Pancreas (tissue), 10 donors: ENCODE results near the gene CPED1. TPM values are rescaled to one million over a fixed set of nuclear protein-coding genes. Genes with fewer than 3 reads are reported as not detected.
A peak's percentile ranks its signal among the peaks of the same experiment; 100 is the strongest.
"Not testable (repeated sequence)": the region's sequence is repeated elsewhere in the genome, so short reads cannot be mapped to it uniquely, and the experiment has no call there.

ENCODE experiments used
- ATAC-seq, 4 donors: fragments of 200-7000 bp; cut with Tn5 transposase; one replicate each; pipeline versions ENCODE4 v1.8.0 to v1.9.1; 2020; ENCODE audit warnings: mild to moderate bottlenecking in 4 of 4, moderate library complexity in 4 of 4
- DNase-seq, 6 donors: peaks; one replicate each; pipeline ENCODE4 v3.0.0-alpha.2; 2020
- FAIRE-seq: peaks from 2 replicates; lab custom pipeline; 2012; peaks lifted over from hg19 to GRCh38; lab: Jason Lieb, UNC
- H3K27ac ChIP-seq, 4 donors: fragments of 200-600 bp; sonication (generic); 1 replicate in 3 of 4; 2 replicates in 1 of 4; pipeline versions ENCODE4 v1.5.0 to v1.8.0; 2020
- H3K27me3 ChIP-seq, 4 donors: fragments of 200-600 bp; one replicate each; pipeline ENCODE4 v1.8.0; 2021
- H3K36me3 ChIP-seq, 3 donors: fragments of 200-600 bp; sonication (generic) in 1 of 3; one replicate each; pipeline versions ENCODE4 v1.5.0 to v1.8.0; 2020 to 2021
- H3K4me1 ChIP-seq, 3 donors: fragments of 200-600 bp; one replicate each; pipeline ENCODE4 v1.8.0; 2021
- H3K4me3 ChIP-seq, 4 donors: fragments of 200-600 bp; sonication (generic) in 2 of 4; one replicate each; pipeline versions ENCODE4 v1.5.0 to v1.8.0; 2020 to 2021
- H3K9me3 ChIP-seq, 4 donors: fragments of 200-600 bp; one replicate each; pipeline ENCODE4 v1.8.0; 2021
- WGBS, 2 donors: extraction: QIAGEN DNeasy Blood & Tissue Kit; methylation state at CpG; one replicate each; pipeline ENCODE4 v1.1.7; 2013; 5-methylcytosine and 5-hydroxymethylcytosine counted together
- intact Hi-C, 3 donors: fragments of 100-400 bp; cut with DNase I; formaldehyde crosslinking; loops; one replicate each; pipeline versions ENCODE4 v1.11.1 to v1.14.2; 2022
- polyA plus RNA-seq, 2 donors: library from polyadenylated mRNA; stranded (reverse); fragments of 200-250 nt; gene quantifications; one replicate each; pipeline ENCODE4 v1.2.3, GENCODE V29; 2013
- total RNA-seq, 6 donors: library from RNA; stranded (reverse); fragmentation: NEBNext Ultra II Directional in 4 of 6; extraction: Animal tissue kit (Norgen Biotek cat#: 25700) in 4 of 6; gene quantifications; one replicate each; pipeline versions ENCODE4 v1.2.1 to v1.2.4, GENCODE V29; 2021 to 2023
- TF ChIP-seq, protein P1 (sequence below), 4 donors: fragments of 200-600 bp; sonication (generic) in 3 of 4; IDR thresholded peaks; one replicate each; pipeline versions ENCODE4 v1.5.0 to v1.8.0; 2021; ENCODE audit warnings: antibody characterized with exemption in 4 of 4
- donor health status: healthy with polysubstance abuse.
- donor health status: DM: no; HTN: no; CAD: no; lungs with moderate emphysema.
- donor health status: DM: no; HTN: no; CAD: no.
- donor health status: control.
- donor health status: control.
- donor health status: Bipolar disorder and iron deficiency.
- donor health status: DM: yes; HTN: yes; CAD: no.
- donor health status: DM: no; HTN: no; CAD: no.
- donor health status: DM: no; HTN: no; CAD: no.
- donor health status: DM: yes; HTN: yes; CAD: no.

The CPED1 gene
- total and polyA plus RNA-seq, 8 donors = 0.57 to 6.1 (median 1.3) TPM

DNA sequence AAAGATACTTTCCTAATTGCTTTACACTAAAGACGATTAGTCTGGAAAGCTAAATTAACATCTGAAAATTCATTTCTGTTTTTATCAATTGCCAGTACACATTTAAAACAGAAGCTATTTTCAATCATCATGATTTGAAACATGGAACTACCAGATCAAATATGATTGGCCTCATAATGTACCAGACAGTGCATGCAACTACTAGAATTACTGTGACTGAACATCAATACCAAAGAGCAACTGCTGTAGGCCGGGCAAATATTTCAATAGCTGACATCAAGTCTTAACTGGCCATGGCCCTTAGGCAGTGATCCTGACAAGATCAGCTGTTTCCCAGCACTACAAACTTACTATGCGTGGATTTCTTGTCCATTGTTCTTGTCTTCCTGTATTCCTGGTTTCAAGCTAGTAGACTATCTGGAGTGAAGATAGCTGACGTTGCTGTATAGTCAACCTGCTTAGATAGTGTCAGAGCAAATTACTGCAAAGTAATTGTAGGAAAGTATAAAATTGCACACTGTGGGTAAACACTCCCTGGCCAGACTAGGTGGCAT lies 318.6 kb downstream of the CPED1 start:
- no peak overlapping the region for H3K27ac ChIP-seq
- TF ChIP-seq, protein P1, sequence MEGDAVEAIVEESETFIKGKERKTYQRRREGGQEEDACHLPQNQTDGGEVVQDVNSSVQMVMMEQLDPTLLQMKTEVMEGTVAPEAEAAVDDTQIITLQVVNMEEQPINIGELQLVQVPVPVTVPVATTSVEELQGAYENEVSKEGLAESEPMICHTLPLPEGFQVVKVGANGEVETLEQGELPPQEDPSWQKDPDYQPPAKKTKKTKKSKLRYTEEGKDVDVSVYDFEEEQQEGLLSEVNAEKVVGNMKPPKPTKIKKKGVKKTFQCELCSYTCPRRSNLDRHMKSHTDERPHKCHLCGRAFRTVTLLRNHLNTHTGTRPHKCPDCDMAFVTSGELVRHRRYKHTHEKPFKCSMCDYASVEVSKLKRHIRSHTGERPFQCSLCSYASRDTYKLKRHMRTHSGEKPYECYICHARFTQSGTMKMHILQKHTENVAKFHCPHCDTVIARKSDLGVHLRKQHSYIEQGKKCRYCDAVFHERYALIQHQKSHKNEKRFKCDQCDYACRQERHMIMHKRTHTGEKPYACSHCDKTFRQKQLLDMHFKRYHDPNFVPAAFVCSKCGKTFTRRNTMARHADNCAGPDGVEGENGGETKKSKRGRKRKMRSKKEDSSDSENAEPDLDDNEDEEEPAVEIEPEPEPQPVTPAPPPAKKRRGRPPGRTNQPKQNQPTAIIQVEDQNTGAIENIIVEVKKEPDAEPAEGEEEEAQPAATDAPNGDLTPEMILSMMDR (IDR thresholded peaks at IDR 0.05) = no peak
- no peak for ATAC-seq
- 74 to 84% methylated on average over 4 of the region's 4 CpGs for WGBS, 2 donors
- H3K9me3 ChIP-seq = no peaks in the 10 kb centered on the region
- H3K27me3 ChIP-seq = no peaks in the 10 kb centered on the region
- no peak for FAIRE-seq
- H3K4me3 ChIP-seq = no peak overlapping the region
- intact Hi-C loops = no loop called here
- DNase-seq = no peak
- H3K4me1 ChIP-seq = no peaks in the 10 kb centered on the region
- no peaks in the 10 kb centered on the region for H3K36me3 ChIP-seq

DNA sequence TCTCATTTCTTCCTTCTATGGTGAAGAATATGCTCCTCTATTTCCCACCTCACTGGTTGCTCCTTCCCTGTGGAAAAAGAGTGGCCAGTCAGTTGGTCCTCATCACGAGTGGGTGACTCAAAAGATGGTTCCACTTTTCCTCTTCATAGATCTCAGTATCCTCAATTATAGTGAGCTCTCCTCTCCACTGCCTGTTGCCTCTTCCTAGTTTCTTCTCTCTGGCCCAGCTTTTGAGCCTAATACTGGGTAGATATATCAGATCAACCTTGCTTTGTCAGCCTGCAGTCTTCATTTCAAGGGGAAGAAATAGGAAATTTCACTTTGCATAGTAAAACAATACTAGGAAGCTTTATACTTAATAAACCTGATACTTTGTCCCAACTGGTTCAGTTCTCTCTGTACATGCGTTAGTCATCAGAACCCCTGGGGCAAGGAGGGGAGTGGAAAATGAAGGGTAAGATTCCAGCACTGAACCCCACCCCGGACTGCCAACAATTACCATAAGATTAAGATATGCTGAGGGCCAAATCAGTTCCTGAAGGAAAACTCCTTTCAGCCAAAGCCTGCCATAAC lies 324.8 kb downstream of the CPED1 start:
- no peak for FAIRE-seq
- Histone ChIP-seq H3K4me3 (no peak overlapping the region), H3K9me3 (no peaks in the 10 kb centered on the region), H3K36me3 (no peaks in the 10 kb centered on the region), H3K27me3 (no peaks in the 10 kb centered on the region), H3K4me1 (no peaks in the 10 kb centered on the region), H3K27ac (no peak overlapping the region)
- DNase-seq = no peak
- peak in 2 of 4 donors; percentile 19 to 34 for ATAC-seq
- WGBS, 2 donors = 50 to 59% methylated on average over 3 of the region's 3 CpGs
- intact Hi-C loops = no loop called here
- TF ChIP-seq, protein P1 (IDR thresholded peaks at IDR 0.05) = no peak

DNA sequence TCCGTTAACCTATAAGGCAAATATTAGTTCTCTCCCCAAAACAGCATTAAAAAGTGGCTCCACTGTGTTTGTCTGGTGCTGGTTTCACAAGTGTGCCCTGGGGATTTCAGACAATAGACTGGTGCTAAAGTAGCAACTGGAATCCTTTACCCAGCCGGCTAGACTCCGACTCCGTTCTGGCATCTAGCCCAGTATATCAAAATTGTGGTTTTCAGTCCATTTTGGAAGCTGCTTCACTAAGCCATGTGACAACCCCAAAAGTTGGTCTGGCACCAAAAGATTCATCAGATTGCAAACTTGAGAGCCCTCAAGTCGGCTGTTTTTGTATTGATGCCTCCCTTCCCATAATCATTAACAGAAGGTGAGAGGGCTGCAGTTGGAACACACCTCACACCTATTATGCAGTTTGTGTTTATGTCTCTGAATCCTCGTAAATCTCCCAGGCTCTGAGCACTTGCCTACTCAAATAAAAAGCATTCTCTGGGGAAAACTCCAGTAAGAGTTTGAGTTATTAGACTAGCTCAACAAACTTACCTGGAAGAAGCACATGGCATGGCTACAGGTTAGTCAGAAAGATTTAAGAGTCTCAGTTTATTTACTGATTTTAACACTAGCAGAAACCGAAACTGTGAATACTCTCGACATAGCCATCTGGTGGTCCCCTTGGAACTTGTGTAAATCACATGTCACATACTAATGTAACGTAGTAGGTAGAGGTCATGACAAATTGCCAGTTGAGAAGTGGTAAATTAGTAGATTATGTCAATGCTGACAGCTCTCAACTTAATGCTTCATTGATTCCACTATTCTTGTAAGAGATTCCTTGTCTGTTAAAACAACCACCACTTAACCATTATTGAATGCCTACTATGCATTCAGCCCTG lies 325.5 kb downstream of the CPED1 start:
- H3K4me1 ChIP-seq = no peaks in the 10 kb centered on the region
- intact Hi-C loops = no loop called here
- WGBS, 2 donors = 17 to 25% methylated on average over 9 of the region's 9 CpGs
- no peaks in the 10 kb centered on the region for H3K27me3 ChIP-seq
- ATAC-seq = peak; percentile 61 to 77 (median 72)
- H3K9me3 ChIP-seq = no peaks in the 10 kb centered on the region
- H3K4me3 ChIP-seq = peak overlapping the region in 1 of 4 donors; percentile 14
- no peaks in the 10 kb centered on the region for H3K36me3 ChIP-seq
- no peak overlapping the region for H3K27ac ChIP-seq
- no peak for DNase-seq
- TF ChIP-seq, protein P1 (IDR thresholded peaks at IDR 0.05) = no peak
- FAIRE-seq = no peak

DNA sequence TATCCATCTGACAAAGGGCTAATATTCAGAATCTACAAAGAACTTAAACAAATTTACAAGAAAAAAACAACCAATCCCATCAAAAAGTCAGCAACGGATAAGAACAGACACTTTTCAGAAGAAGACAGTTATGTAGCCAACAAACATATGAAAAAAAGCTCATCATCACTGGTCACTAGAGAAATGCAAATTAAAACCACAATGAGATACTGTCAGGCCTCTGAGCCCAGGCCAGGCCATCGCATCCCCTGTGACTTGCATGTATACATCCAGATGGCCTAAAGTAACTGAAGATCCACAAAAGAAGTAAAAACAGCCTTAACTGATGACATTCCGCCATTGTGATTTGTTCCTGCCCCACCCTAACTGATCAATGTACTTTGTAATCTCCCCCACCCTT lies 326.7 kb downstream of the CPED1 start:
- H3K4me1 ChIP-seq, H3K27me3 ChIP-seq, H3K4me3 ChIP-seq, intact Hi-C loops, FAIRE-seq, H3K9me3 ChIP-seq, ATAC-seq, H3K36me3 ChIP-seq, DNase-seq, H3K27ac ChIP-seq: not testable (repeated sequence)
- WGBS, 2 donors = 96 to 97% methylated on average over 2 of the region's 3 CpGs

DNA sequence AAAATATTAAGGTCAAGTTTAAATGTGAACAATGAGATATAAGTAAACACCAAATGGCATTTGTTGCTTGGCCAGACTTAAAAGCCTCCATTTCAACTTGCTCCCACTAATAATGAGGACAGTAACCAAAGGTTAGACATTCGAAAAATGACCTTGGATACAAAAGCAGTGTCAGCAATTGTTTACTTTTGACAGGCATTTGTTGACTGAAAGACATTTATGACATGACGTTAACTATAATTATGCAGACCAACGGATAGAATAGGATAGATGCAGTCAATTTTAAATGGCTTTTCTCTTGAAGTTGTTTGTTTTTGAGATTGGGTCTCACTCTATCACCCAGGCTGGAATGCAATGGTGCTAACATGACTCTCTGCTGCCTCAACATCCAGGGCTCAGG lies 333.9 kb downstream of the CPED1 start:
- DNase-seq = no peak
- no peaks in the 10 kb centered on the region for H3K9me3 ChIP-seq
- WGBS, 2 donors = 29 to 38% methylated on average over 3 of the region's 3 CpGs
- no peak overlapping the region for H3K27ac ChIP-seq
- intact Hi-C loops = no loop called here
- peaks cover 0 to 4% (median 0%) of the 10 kb centered on the region in 4 donors for H3K27me3 ChIP-seq
- ATAC-seq = no peak
- no peak for FAIRE-seq
- no peak overlapping the region for H3K4me3 ChIP-seq
- no peaks in the 10 kb centered on the region for H3K36me3 ChIP-seq
- H3K4me1 ChIP-seq = no peaks in the 10 kb centered on the region
- TF ChIP-seq, protein P1 (IDR thresholded peaks at IDR 0.05) = no peak
